Stomach (tissue), 4 donors: ENCODE measurements around the gene LDLRAD3.

Experiments used
- CTCF ChIP-seq, 7 experiments: fragments of 450-650 bp in 4 of 7; fragments of 200-600 bp in 3 of 7; sonication (generic) in 3 of 7; IDR thresholded peaks; one replicate each; pipeline ENCODE4 v1.5.1; 2016 to 2019; ENCODE audit warnings: antibody characterized with exemption in 7 of 7, control low read depth in 2 of 7, mild to moderate bottlenecking in 1 of 7
- POLR2A ChIP-seq, 4 donors: fragments of 450-650 bp; IDR thresholded peaks; one replicate each; pipeline ENCODE4 v1.6.1; 2016; ENCODE audit warnings: antibody characterized with exemption in 4 of 4, control low read depth in 2 of 4, mild to moderate bottlenecking in 1 of 4, moderate library complexity in 1 of 4
- POLR2AphosphoS5 ChIP-seq, 3 donors: sonication (generic); formaldehyde crosslinking; IDR thresholded peaks; one replicate each; pipeline ENCODE4 v1.6.1; 2016; ENCODE audit warnings: antibody characterized with exemption in 3 of 3

DNA sequence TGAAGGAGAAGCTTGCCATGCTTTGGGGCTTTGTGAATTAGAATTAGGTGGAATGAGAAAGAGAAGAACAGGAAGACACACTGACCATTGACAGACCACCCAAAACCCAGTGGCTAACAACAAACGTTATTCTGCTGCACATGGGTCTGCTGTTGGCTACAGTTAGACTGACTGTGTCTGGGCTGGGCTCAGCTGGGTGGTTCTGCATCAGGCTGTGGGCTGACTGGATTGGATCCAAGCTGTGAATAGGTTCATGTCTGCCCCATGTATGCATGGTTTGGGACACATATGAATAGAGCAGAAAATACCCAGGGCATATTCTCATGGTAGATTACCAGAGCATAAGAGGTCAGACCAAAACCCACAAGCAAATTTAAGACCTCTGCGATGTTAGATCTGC is 11.7 kb upstream of the LDLRAD3 start:
- TF ChIP-seq CTCF (IDR thresholded peaks at IDR 0.05): no peak
- no peak for TF ChIP-seq POLR2A (IDR thresholded peaks at IDR 0.05)
- TF ChIP-seq POLR2AphosphoS5 (IDR thresholded peaks at IDR 0.05): no peak
